HG03439 (cell line): ENCODE measurements around the gene CRISP3.
"Not testable (repeated sequence)": the region's sequence is repeated elsewhere in the genome, so short reads cannot be mapped to it uniquely, and the experiment has no call there.

ENCODE experiments used
- ATAC-seq: cut with Tn5 transposase; IDR thresholded peaks from one replicate; pipeline ENCODE4 v1.9.1; 2021; ENCODE audit warnings: mild to moderate bottlenecking, moderate library complexity; ENCODE audit not compliant: unreplicated experiment

Gene CRISP3

GRCh38 chr6:49744259-49744658 lies at the start of gene CRISP3:
TSS of gene CRISP3 (minus strand) at chr6:49744388. CDS start at chr6:49744367, 21 bp downstream.
- ATAC-seq: no peak

GRCh38 chr6:49790341-49790740 lies 46.2 kb upstream of the CRISP3 start:
- no peak for ATAC-seq

DNA sequence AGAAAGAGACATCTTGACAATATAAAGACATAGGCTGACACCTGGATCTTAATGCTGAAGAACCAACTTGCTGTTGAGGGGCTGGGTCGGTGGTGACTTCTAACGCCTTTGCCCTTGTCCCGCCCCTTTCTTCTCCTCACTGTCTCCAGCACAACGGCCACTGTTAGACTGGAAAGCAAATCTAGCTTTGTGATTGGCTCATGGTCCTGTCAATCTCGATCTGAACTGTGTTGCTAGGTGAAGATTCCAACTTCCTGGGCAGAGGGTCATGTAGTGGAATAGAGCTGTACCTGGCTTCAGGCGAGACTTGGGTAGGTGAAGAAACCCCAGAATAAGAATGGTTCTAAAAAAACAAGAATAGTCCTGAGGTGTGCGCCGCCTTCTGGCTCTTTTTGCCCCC lies 43.0 kb upstream of the CRISP3 start, which contains the start of gene PGK2:
Gene PGK2, minus strand, starts transcription at position 110 of the 400 bp plus-strand sequence. Its CDS starts 98 bp downstream, at position 12.
- no peak for ATAC-seq

GRCh38 chr6:49784272-49784671 lies 40.1 kb upstream of the CRISP3 start:
- ATAC-seq: no peak

GRCh38 chr6:49782725-49783124 lies 38.5 kb upstream of the CRISP3 start:
- no peak for ATAC-seq

DNA sequence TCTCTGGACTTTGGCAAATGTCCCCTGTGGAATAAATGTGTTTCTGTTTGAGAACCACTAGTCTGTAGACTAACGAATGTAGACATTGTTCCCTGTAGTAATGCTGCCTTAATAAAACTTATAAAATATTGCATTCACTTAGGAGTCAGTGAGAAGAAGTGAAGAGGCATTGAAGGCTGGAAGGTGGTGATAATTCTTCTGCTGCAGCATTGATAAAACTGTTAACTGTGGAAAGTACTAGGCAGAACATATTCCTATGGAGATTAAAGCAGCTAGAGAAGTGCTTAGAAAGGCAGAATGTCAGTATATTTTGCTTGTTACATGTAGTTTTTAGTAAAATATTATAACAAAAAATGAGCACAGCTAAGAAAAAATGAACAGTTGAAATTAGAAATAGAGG lies 38.1 kb upstream of the CRISP3 start:
- ATAC-seq: no peak

GRCh38 chr6:49776444-49776843 lies 32.3 kb upstream of the CRISP3 start:
- ATAC-seq: no peak

- no peak for ATAC-seq
Measured at GRCh38 chr6:49775043-49775442, 30.9 kb upstream of the CRISP3 start.

GRCh38 chr6:49772285-49772684 lies 28.1 kb upstream of the CRISP3 start:
- no peak for ATAC-seq

DNA sequence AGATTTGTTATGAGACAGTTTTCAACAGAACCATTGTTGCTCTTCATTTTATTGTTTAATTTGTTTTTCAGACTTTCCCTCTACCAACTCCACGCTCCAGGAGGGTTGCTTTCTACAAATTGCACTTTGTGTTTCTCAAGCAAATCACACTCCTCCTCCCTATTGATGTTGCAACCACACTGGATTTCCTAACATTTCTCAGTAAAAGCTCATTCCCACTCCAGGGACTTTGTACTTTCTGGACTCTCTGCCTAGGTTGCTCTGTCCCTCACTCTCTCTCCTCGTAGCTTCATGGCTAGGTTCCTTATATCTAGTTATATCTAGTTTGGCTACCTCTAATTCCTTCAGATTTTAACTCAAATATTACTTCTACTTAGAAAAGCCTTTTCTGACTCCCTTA lies 22.6 kb upstream of the CRISP3 start:
- no peak for ATAC-seq

DNA sequence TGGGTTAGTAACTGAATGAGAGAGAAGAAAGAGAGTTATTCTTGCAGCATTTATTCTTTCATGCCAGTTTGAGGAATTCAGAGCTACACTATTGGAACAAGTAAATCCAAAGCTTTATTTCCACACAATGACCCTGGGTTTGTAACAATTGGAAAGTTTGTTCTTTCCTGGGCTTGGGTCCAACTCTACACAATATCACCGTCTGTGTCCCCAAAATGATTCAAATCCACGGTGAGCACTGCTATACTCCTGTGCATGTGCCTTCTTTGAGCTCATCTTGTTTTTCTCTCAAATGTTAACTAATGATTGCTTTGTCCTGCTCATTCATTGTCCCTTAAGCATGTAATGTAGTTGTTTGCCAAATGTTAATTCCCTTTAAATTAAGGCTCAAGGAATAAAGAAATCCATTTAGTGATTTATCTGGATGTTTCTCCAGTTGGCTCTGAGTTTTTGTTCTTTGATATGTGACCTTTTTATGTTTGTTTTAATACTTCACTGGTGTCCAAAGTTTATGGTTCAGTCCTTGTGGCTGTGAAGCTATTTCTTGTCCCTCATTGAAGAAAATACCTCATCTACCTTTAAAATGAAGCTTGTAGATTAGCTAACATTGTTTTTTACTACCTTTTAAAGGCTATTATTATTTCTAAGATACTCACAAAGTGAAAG lies 20.5 kb upstream of the CRISP3 start:
- ATAC-seq: no peak

DNA sequence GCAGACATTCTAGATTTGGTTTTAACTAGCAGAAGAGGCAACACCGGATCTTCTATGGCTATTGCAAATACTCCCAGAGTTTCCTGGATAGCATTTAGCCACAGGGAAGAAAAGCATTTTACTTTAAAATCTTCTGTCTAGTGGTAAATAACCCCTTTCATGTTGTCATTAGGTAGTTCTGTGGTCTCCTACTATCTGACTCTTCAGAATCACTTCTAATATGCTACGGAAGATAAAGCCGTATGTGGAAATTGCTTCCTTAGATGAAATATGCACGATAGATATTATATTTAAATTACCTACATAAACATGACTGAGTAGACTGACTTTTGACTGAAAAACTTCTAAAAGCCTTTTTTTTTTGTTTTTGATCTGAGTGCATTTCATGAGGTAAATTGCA lies 759 bp downstream of the CRISP3 start:
- no peak for ATAC-seq

- ATAC-seq: no peak
Measured at GRCh38 chr6:49739423-49739822, 4.8 kb downstream of the CRISP3 start.

DNA sequence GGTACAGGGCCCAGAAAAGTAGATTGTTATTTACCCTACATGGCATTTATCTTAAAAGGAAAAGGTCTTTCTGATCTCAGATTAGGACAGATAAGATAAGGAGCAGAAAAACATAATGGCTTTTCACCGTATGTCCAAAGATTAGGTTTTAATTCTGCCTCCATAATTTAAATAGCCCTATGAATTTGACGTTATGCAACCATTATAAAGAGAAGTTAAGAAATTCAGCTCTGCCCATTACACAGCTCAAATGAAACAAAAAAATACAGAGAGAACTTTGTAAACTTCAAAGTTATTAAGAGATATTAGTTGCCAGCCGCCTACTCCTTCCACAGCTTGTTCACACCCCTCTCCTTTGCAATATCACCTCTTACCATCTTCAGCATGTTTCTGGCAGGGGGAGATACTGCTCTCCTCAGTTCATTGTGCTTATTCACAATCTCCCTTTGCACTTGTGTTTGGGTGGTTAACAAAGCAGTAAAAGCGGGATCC lies 8.1 kb downstream of the CRISP3 start:
- no peak for ATAC-seq

- ATAC-seq: no peak
Measured at GRCh38 chr6:49733680-49734079, 10.5 kb downstream of the CRISP3 start.

DNA sequence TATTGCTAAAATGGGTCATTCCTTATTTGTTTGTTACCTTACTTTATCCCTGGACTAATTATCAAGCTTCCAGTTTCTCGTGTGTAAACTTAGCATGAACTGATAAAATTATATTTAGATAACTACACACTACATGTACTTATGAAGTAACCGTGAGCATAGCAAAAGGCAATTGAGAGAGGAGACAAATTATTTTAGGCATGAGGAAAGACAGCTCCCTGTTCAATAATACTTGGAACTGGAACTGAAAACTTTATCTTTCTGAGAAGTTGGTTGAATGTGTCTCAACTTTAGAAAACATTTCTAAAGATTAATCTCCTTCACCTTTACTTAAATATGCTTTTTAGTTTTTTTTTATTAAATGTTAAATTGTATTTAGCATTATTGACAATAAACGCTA lies 11.4 kb downstream of the CRISP3 start:
- no peak for ATAC-seq

DNA sequence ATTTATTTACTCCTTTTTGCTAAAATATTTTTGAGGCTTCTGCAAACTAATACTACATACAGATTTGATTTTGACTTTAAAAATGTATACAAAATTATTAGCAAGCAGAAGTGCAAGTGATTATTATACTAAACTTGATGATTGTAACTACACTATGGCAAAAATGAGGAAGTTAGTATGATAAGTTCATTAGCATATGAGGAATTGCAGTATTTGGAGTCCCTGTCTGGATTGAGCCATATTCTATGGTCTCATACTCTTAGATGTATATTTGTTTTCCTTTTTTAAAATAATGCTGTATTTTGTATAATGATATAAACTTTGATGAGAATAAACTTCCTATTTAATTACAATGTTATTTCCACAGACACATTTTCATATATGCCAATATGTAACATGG lies 13.9 kb downstream of the CRISP3 start:
- ATAC-seq: no peak

DNA sequence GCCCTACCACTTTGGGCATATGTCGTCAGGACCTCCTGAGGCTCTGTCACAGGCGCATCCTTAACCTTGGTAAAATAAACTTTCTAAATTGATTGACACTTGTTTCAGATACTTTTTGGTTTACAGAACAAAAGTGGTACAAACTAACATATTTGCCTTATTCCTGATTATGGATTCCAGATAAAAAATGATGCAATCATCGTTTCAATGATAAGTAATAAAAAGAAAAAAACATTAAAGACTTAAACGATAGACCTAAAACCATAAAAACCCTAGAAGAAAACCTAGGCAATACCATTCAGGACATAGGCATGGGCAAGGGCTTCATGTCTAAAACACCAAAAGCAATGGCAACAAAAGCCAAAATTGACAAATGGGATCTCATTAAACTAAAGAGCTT lies 20.3 kb downstream of the CRISP3 start:
- ATAC-seq: not testable (repeated sequence)

DNA sequence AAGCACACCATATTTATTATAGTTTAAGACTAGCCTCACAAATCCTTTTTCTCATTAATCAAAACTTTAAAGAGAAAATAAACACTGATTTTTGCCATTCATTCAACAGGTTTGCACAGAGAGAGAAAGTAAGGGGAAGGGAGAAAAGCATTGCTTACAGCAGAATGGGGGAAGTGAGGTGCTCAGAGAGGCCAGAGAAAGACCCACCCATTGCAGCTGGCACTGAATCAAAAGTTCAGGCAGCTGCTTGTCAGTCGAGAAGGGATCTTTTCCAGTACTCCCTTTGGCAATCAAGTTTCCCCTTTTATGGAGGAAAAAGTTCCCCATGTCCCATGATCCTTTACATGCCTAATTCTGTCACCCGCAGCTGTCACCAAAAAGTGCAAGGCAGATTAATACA lies 22.9 kb downstream of the CRISP3 start:
- ATAC-seq: no peak

DNA sequence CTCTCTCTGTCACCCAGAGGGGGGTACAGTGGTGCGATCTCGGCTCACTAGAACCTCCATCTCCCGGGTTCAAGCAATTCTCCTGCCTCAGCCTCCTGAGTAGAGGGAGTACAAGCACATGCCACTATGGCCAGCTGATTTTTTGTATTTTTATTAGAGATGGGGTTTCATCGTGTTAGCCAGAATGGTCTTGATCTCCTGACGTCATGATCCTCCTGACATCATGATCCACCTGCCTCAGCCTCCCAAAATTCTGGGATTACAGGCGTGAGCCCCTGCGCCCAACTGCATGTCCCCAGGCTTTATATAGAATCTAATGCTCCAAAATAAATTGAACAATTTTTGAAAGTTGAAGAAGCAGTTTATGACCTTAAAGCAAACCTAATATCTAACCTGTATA lies 23.8 kb downstream of the CRISP3 start:
- ATAC-seq: no peak

- no peak for ATAC-seq
Measured at GRCh38 chr6:49713346-49713745, 30.8 kb downstream of the CRISP3 start, which contains the start of gene CRISP2. TSS of gene CRISP2 (minus strand) at chr6:49713543. CDS start at chr6:49709196, 4,347 bp downstream.

- no peak for ATAC-seq
Measured at GRCh38 chr6:49698478-49698877, 45.7 kb downstream of the CRISP3 start.

DNA sequence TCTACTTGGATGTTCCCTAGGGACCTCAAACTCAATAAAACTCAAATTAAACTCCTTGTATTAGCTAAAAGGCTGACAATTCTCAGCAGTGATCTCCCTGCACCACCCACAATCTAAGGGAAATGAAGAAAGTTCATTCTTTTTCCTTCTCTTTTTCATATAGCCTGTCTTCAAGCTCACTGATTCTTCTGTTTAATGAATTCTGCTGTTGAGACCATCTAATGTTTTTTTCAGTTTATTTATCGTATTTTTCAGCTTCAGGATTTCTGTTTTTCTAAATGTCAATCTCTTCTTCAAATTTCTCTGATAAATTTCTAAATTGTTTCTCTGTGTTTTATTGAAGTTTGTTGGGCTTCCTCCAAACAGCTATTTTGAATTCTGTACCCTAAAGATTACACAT lies 50.7 kb downstream of the CRISP3 start:
- ATAC-seq: no peak
